GM12878 (cell line): ENCODE results near the gene PPP1R14B. TPM values are rescaled to one million over a fixed set of nuclear protein-coding genes. Genes with fewer than 3 reads are reported as not detected.
A peak's percentile ranks its signal among the peaks of the same experiment; 100 is the strongest.

Source experiments
- BACH1 ChIP-seq: fragments of 450-650 bp; IDR thresholded peaks from 2 replicates; pipeline ENCODE4 v1.6.1; 2017; ENCODE audit warnings: mild to moderate bottlenecking, borderline replicate concordance
- CREM ChIP-seq: IDR thresholded peaks from 2 replicates; pipeline ENCODE4 v1.6.1; 2014; ENCODE audit warnings: antibody characterized with exemption, low read depth
- EP300 ChIP-seq, 2 experiments: fragments of 150-350 bp in 1 of 2; IDR thresholded peaks; 2 replicates each; pipeline ENCODE4 v1.6.1; 2011 to 2012; ENCODE audit warnings: low read depth in 2 of 2, low read length in 2 of 2, borderline replicate concordance in 1 of 2, improper control_type of control experiment in 1 of 2, inconsistent platforms in 1 of 2; ENCODE audit not compliant: control insufficient read depth in 1 of 2
- ETV6 ChIP-seq, 2 experiments: fragments of 450-650 bp in 1 of 2; IDR thresholded peaks in 1 of 2; conservative IDR thresholded peaks in 1 of 2; 2 replicates each; pipeline ENCODE4 v1.6.1; 2014; ENCODE audit warnings: antibody characterized with exemption in 1 of 2, borderline replicate concordance in 1 of 2, low read depth in 1 of 2, mild to moderate bottlenecking in 1 of 2, moderate library complexity in 1 of 2
- KLF5 ChIP-seq: fragments of 450-650 bp; IDR thresholded peaks from 2 replicates; pipeline ENCODE4 v1.6.1; 2014; ENCODE audit warnings: mild to moderate bottlenecking; ENCODE audit not compliant: partially characterized antibody
- MEF2A ChIP-seq: IDR thresholded peaks from 2 replicates; pipeline ENCODE4 v1.6.1; 2011; ENCODE audit warnings: low read depth, mild to moderate bottlenecking, low read length, moderate library complexity; ENCODE audit not compliant: insufficient read depth
- NKRF ChIP-seq: fragments of 450-650 bp; conservative IDR thresholded peaks from 2 replicates; pipeline ENCODE4 v1.6.1; 2017; ENCODE audit warnings: mild to moderate bottlenecking, moderate library complexity
- NR2F1 ChIP-seq: fragments of 450-650 bp; conservative IDR thresholded peaks from 2 replicates; pipeline ENCODE4 v1.6.1; 2017; ENCODE audit warnings: mild to moderate bottlenecking
- POLR2AphosphoS2 ChIP-seq: IDR thresholded peaks from 2 replicates; pipeline ENCODE4 v1.6.1; 2011; ENCODE audit warnings: low read depth, mild to moderate bottlenecking, low read length, improper control_type of control experiment, moderate library complexity
- RELB ChIP-seq: fragments of 450-650 bp; IDR thresholded peaks from 2 replicates; pipeline ENCODE4 v1.6.1; 2017; ENCODE audit warnings: low read depth, mild to moderate bottlenecking, moderate library complexity
- SREBF1 ChIP-seq: IDR thresholded peaks from 2 replicates; pipeline ENCODE4 v1.6.1; 2012; ENCODE audit warnings: mild to moderate bottlenecking, low read length
- YY1 ChIP-seq: IDR thresholded peaks from 2 replicates; pipeline ENCODE4 v1.6.1; 2011; ENCODE audit warnings: low read depth, mild to moderate bottlenecking, low read length
- ZBTB11 ChIP-seq: fragments of 450-650 bp; formaldehyde crosslinking; IDR thresholded peaks from 2 replicates; pipeline ENCODE4 v1.5.0; 2022; ENCODE audit warnings: mild to moderate bottlenecking, missing genetic modification characterization
- ZBTB33 ChIP-seq: fragments of 450-650 bp; IDR thresholded peaks from 2 replicates; pipeline ENCODE4 v1.6.1; 2017; ENCODE audit warnings: mild to moderate bottlenecking
- ZNF274 ChIP-seq: IDR thresholded peaks from one replicate; pipeline ENCODE4 v1.8.0; 2011; ENCODE audit not compliant: insufficient read length, insufficient read depth
- polyA plus RNA-seq, 11 experiments: library from polyadenylated mRNA; depleted of rRNA in 4 of 11; unstranded in 6 of 11; stranded (reverse) in 5 of 11; fragments of >200 nt; fragmentation: Nextera tagmentation in 4 of 11; fragmentation: Illumina TruSeq in 1 of 11; extraction: Ambion mirVana in 4 of 11; extraction: Trizol in 1 of 11; gene quantifications; 1 replicate in 1 of 11; 2 replicates in 10 of 11; pipeline versions ENCODE4 v1.2.1 to v1.2.3, GENCODE V29; 2011 to 2016; ENCODE audit warnings: inconsistent platforms in 2 of 11, missing spikeins in 2 of 11, low read depth in 1 of 11
- total RNA-seq, 4 experiments: library from RNA; depleted of rRNA in 3 of 4; stranded (reverse); fragments of >200 nt in 3 of 4; fragmentation: Illumina TruSeq in 1 of 4; extraction: Trizol in 1 of 4; gene quantifications; 2 replicates each; pipeline versions ENCODE4 v1.2.1 to v1.2.3, GENCODE V29; 2013 to 2021

The PPP1R14B gene
- total and polyA plus RNA-seq, 10 of the 15 experiments (the other 5 are each of a cell fraction or from before 2014, with no cell fraction given) = 8.4 to 283 (median 124) TPM

- TF ChIP-seq ZBTB11 = peak; percentile 58
- TF ChIP-seq SREBF1 = no peak; the same call in 1 of the 2 replicates
- TF ChIP-seq BACH1 = peak; percentile 78
- no peak for TF ChIP-seq EP300 (IDR thresholded peaks at IDR 0.05; ENCODE audit: borderline replicate concordance in 1 of 2, control insufficient read depth in 1 of 2, low read depth in 2 of 2, low read length in 2 of 2)
- no peak for TF ChIP-seq RELB
- peak; percentile 93 for TF ChIP-seq YY1
- no peak for TF ChIP-seq CREM
- peak; percentile 70; the same call in 1 of the 2 replicates for TF ChIP-seq NKRF
- 0 out of 2 replicates have a peak, but pooled peaks have one; percentile 2 for TF ChIP-seq POLR2AphosphoS2
- peak; percentile 22 for TF ChIP-seq KLF5
- TF ChIP-seq NR2F1 = peak; percentile 44
- TF ChIP-seq ETV6 (conservative IDR thresholded peaks at IDR 0.05 in 1 of 2, IDR thresholded peaks at IDR 0.05 in 1 of 2; ENCODE audit: borderline replicate concordance in 1 of 2, low read depth in 1 of 2) = no peak
- TF ChIP-seq ZNF274 = no peak
- no peak for TF ChIP-seq MEF2A
- no peak for TF ChIP-seq ZBTB33
Measured at GRCh38 chr11:64241491-64242374, 5.0 kb downstream of the PPP1R14B start (continued).
